ENCODE results near the gene THSD4. TPM values are rescaled to one million over a fixed set of nuclear protein-coding genes. Genes with fewer than 3 reads are reported as not detected.

The THSD4 gene
- polyA plus RNA-seq, 12 donors, result 18.2 to 45.9 (median 26.2) TPM; not detected in 1

- DNase-seq, result no peak
Measured at GRCh38 chr15:71807691-71808091, 692.4 kb downstream of the THSD4 start.

GRCh38 chr15:71808311-71809020 is 693.2 kb downstream of the THSD4 start:
- DNase-seq, result no peak

DNA sequence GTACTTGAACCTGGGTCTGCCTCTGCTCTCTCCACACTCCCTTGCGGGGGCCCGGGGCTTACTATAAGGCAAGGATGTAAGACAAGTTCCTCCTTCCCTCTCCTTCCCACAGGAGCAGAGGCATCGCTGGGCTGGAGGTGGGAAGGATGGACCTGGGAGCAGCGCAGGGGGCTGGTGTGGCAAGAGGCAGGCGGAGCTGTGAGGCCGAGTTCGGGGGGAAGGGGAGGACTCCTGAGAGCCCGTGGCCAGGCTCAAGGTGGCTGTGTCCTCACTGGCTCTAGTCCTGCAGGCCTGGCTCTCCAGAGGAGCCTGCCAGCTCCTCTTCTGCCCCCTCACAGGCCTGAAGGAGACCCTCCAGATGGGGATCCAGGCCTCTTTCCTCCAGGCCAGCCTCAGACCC is 694.1 kb downstream of the THSD4 start:
- no peak for DNase-seq

- no peak for DNase-seq
Measured at GRCh38 chr15:71810256-71811035, 695.2 kb downstream of the THSD4 start, which contains the start of gene NR2E3. TSS of gene NR2E3 (plus strand) at chr15:71810554. CDS start at chr15:71810744, 190 bp downstream.

GRCh38 chr15:71811036-71811736 is 695.9 kb downstream of the THSD4 start:
- DNase-seq, result no peak

GRCh38 chr15:71811752-71812735 is 696.8 kb downstream of the THSD4 start:
- DNase-seq, result no peak

DNA sequence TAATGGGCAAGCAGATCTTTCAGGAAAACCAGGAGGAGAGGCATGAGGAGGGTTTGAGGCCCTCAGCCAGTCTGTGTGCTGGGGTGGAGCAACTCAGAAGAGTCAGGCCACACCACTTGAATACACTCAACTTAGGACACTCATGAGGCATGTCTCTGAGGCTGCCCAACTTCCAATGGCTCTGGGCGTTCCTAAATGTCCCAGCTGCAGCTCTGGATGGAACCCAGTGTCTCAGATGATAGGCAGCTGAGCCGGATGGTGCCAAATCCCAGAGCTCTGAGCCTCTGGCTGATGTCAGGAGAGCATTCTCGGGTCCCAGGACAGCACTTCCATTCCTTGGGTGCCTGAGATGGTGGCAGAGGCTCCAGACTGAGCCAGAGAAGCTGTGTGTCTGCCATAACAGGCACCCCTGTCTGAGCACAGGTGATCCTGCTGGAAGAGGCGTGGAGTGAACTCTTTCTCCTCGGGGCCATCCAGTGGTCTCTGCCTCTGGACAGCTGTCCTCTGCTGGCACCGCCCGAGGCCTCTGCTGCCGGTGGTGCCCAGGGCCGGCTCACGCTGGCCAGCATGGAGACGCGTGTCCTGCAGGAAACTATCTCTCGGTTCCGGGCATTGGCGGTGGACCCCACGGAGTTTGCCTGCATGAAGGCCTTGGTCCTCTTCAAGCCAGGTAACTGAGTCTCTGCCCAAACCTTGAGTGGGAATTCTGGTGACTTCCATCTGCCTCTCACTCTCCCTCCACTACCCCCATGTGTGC is 697.9 kb downstream of the THSD4 start:
- DNase-seq, result no peak

DNA sequence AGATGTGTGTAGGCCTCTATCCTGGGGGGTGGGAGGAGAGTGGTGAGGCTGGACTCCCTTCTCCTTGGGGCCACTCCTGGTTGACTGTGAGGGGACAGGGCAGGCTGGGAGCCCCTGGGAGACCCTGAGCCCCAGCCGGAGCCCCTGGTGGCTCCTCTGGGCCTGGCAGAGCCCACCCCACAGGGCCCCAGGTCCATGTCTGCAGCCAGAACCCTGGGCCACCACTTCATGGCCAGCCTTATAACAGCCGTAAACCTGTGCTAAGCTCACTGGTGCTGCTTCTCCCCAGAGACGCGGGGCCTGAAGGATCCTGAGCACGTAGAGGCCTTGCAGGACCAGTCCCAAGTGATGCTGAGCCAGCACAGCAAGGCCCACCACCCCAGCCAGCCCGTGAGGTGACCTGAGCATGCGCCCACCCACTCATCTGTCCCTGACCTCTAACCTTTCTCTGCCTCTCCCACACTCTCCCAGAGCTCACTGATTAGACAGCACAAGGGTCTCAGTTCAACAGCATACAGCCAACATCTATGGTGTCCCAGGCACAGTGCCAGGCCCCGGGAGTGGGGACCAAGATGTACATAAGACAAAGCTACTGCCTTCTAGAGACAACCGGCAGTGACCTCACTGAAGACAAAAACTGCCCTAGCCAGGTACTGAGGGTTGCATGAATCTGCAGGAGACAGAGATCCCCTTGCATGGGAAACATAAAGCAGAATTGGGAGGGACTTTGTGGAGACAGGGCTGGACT is 698.6 kb downstream of the THSD4 start:
- DNase-seq, result no peak

GRCh38 chr15:71815301-71815700 is 700.0 kb downstream of the THSD4 start:
- DNase-seq, result no peak

GRCh38 chr15:71817351-71817750 is 702.1 kb downstream of the THSD4 start:
- no peak for DNase-seq

DNA sequence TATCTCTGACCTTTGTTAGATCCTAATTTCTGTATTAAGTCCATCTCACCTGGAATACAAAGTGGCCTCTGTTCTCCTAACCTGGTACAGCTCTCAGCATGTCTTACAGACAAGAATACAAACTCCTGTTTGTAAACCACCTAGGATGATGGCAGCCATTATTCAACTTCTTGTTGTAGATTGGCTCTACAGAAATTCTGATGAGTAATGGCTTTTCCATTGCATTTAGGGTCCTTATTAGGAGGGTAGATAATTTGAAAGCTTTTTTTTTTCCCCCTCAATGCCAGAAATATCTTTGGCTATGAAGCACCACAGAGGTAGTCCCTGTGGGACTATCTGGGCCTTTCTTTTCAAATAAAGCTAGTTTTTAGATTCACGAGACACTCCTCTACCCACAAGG is 704.9 kb downstream of the THSD4 start:
- DNase-seq, result no peak

DNA sequence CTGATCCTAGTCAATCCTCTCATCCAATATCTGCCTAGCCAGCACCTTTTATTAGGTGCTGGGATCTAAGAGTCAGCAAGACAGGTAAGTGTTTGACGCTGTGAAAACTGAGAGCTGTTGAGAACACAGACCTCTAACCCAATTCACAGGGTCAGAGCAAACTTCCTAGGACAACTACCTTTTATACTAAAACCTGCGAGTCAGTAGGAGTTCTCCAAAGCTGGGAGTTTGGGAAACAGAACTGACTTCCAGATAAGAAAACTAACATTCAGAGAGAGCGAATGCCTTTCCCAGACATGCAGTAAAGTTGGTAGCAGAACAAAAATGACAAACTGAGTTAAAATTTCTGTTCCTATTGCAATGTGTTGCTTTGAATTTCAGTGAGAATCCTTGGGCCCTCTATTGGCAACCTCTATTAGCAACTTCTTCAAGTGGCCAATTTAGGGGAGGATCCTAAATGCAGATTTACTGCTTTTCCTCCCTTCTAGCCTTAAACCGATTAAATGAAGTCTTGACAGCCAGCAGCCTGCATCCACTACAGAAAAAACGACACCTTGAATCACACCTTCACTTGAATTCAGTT is 706.4 kb downstream of the THSD4 start:
- DNase-seq, result no peak

- no peak for DNase-seq
Measured at GRCh38 chr15:71822890-71823630, 707.8 kb downstream of the THSD4 start.

GRCh38 chr15:71823801-71824200 is 708.5 kb downstream of the THSD4 start:
- no peak for DNase-seq

DNA sequence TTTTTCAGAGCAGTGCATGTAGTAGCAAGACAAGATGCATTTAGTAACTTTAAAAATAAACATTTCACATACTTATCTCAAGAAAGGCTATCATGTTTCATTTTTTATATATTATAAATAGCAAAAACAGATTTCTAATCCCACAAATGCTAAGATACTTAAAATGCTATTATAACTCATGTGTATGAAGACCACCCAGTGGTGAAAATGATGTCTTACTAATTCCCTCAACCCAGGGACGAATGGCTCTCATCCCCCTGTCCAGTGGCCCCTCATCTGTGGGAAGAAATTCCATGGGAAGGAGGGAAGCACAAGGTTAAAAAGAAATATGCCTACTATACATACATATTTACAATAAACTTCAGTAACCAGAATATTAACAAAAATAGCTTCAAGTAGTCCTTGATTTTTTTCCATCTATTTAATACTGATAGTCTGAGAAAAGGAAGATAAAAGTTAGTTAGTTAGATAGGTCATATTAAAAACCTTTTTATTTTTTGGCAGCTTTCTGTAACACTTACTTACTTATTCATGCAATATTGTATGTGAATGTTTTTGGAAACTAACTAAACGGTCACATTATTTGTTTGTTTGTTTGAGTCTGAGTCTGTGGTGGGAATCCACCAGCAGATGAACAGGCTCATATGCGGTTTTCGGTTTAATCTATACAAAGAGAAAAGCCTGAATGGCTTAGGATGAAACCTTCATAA is 709.9 kb downstream of the THSD4 start:
- DNase-seq, result no peak

GRCh38 chr15:71826196-71826595 is 710.9 kb downstream of the THSD4 start:
- DNase-seq, result no peak

GRCh38 chr15:71830981-71831380 is 715.7 kb downstream of the THSD4 start:
- no peak for DNase-seq
